PC-9 (cell line): ENCODE results near the gene CCDC146.
"Not testable (repeated sequence)": the region's sequence is repeated elsewhere in the genome, so short reads cannot be mapped to it uniquely, and the experiment has no call there.

Source experiments
- EZH2 ChIP-seq: fragments of 200-600 bp; sonication (generic); IDR thresholded peaks from 2 replicates; pipeline ENCODE4 v1.8.0; 2017; ENCODE audit warnings: antibody characterized with exemption, low read depth
- TF ChIP-seq, protein P1 (sequence below): fragments of 200-600 bp; sonication (generic); conservative IDR thresholded peaks from 2 replicates; pipeline ENCODE4 v1.6.1; 2017; ENCODE audit warnings: mixed run types, antibody characterized with exemption, mild to moderate bottlenecking, moderate library complexity

DNA sequence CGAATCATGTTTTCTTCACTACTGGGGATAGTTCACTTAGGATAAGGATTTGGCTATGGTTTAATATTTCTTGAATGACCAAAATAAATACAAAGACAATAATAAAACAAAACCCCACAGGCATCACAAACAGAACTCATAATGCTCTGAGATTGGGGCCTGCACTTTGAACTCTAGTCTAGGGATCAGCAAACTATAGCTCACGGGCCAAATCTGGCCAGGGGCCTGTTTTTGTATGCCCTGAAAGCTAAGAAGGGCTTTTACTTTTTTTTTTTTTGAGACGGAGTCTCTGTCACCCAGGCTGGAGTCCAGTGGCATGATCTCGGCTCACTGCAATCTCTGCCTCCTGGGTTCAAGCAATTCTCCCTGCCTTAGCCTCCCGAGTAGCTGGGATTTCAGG, 45.4 kb upstream of the CCDC146 start:
- TF ChIP-seq, protein P1, sequence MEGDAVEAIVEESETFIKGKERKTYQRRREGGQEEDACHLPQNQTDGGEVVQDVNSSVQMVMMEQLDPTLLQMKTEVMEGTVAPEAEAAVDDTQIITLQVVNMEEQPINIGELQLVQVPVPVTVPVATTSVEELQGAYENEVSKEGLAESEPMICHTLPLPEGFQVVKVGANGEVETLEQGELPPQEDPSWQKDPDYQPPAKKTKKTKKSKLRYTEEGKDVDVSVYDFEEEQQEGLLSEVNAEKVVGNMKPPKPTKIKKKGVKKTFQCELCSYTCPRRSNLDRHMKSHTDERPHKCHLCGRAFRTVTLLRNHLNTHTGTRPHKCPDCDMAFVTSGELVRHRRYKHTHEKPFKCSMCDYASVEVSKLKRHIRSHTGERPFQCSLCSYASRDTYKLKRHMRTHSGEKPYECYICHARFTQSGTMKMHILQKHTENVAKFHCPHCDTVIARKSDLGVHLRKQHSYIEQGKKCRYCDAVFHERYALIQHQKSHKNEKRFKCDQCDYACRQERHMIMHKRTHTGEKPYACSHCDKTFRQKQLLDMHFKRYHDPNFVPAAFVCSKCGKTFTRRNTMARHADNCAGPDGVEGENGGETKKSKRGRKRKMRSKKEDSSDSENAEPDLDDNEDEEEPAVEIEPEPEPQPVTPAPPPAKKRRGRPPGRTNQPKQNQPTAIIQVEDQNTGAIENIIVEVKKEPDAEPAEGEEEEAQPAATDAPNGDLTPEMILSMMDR = not testable (repeated sequence)
- not testable (repeated sequence) for TF ChIP-seq EZH2
